ENCODE measurements around the gene C3orf49.

Gene C3orf49

GRCh38 chr3:63892773-63893352, 73.8 kb downstream of the C3orf49 start:
- no peak for DNase-seq

DNA sequence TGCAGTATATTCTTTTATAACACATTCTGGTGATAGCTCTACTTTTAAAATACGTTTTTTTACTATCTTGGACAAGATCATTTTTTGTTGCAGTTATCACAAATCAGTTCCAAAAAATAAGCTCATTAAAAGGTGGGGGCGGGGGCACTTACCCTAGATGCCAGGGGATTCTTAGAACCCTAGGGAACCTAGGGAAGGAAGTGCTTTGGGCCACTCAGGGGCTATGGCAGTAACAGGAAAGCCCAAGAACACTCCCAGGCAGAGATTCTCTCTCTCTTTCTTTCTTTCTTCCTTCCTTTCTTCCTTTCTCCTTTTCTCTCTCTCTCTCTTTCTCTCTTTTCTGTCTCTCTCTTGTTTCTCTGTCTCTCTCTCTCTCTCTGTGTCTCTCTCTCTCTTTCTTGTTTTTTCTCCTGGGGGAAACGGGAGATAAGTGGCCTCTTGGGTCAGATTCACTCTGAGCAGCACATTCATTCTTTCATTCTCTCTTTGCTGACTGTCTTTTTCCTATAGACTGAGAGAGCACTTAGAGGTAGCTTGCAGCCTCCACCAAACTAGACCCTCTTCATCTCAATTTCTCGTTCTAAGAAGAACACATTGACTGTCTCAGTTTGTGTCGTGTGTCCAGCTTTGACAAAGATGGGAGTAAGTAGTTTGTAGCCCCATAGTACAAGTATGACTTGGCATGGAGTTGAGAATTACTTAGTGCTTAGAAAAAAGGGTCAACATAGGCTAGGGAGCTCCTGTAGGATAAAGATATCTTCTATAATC, 76.5 kb downstream of the C3orf49 start:
- DNase-seq, result no peak

- DNase-seq, result no peak
Observed at GRCh38 chr3:63896332-63897030, 77.4 kb downstream of the C3orf49 start.

Data from SHP77 treated with DMSO at 0.1 percent for 48 hours (cell line).